ENCODE results near the gene NAT10. TPM values are rescaled to one million over a fixed set of nuclear protein-coding genes. Genes with fewer than 3 reads are reported as not detected.

The NAT10 gene
- total and polyA plus RNA-seq, 8 donors, result 14.5 to 30.2 (median 24.5) TPM

- FAIRE-seq (no peak), DNase-seq (no peak), ATAC-seq (no peak)
- H3K27ac ChIP-seq, result no peak overlapping the region
- H3K4me3 ChIP-seq, result no peak overlapping the region
- no peaks in the 10 kb centered on the region for H3K4me1 ChIP-seq
- 89 to 91% methylated on average over 20 to 22 of the region's 22 CpGs for WGBS, 2 donors
- no peaks in the 10 kb centered on the region for H3K27me3 ChIP-seq
- H3K9me3 ChIP-seq, result no peaks in the 10 kb centered on the region
- H3K36me3 ChIP-seq, result no peaks in the 10 kb centered on the region
- intact Hi-C loops (cut with DNase I), result loop anchor here in 1 of 3 donors (10.0 kb wide), 1 partner anchor 155 kb away; no protein-coding TSS in a partner anchor
- TF ChIP-seq, protein P1, sequence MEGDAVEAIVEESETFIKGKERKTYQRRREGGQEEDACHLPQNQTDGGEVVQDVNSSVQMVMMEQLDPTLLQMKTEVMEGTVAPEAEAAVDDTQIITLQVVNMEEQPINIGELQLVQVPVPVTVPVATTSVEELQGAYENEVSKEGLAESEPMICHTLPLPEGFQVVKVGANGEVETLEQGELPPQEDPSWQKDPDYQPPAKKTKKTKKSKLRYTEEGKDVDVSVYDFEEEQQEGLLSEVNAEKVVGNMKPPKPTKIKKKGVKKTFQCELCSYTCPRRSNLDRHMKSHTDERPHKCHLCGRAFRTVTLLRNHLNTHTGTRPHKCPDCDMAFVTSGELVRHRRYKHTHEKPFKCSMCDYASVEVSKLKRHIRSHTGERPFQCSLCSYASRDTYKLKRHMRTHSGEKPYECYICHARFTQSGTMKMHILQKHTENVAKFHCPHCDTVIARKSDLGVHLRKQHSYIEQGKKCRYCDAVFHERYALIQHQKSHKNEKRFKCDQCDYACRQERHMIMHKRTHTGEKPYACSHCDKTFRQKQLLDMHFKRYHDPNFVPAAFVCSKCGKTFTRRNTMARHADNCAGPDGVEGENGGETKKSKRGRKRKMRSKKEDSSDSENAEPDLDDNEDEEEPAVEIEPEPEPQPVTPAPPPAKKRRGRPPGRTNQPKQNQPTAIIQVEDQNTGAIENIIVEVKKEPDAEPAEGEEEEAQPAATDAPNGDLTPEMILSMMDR (IDR thresholded peaks at IDR 0.05), result no peak
Observed at GRCh38 chr11:34160049-34160721, 54.8 kb downstream of the NAT10 start.

GRCh38 chr11:34160791-34161190 lies 55.4 kb downstream of the NAT10 start:
- peak in 1 of 6 donors; percentile 30 for DNase-seq
- intact Hi-C loops (cut with DNase I), result loop anchor here in 1 of 3 donors (10.0 kb wide), 1 partner anchor 156 kb away; no protein-coding TSS in a partner anchor
- 90 to 93% methylated on average over 18 of the region's 18 CpGs for WGBS, 2 donors

DNA sequence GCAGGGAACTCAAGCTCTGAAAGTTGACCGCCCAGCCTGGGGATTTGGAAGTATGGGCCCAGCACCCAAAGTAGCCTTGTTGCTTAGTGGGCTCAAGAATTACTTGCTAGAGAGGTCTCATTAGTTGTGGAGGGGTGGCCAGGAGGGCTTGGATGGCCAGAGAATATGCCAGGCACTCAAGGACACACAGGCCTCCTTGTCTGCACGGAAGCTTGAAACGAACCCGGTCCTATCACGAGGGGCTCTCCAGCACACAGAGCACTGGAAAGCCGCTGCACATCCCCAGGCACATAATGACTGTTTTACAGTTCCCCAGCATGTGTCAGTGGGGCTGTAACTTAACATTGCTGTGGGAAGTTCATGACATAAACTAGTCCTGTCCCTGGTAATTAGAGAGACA lies 55.9 kb downstream of the NAT10 start:
- no peak for ATAC-seq
- WGBS, 2 donors, result 84 to 88% methylated on average over 6 of the region's 6 CpGs
- Histone ChIP-seq H3K4me1 (no peaks in the 10 kb centered on the region), H3K27me3 (no peaks in the 10 kb centered on the region), H3K4me3 (no peak overlapping the region), H3K36me3 (no peaks in the 10 kb centered on the region), H3K27ac (no peak overlapping the region), H3K9me3 (no peaks in the 10 kb centered on the region)
- peak in 1 of 6 donors; percentile 12 for DNase-seq
- TF ChIP-seq, protein P1 (IDR thresholded peaks at IDR 0.05), result no peak
- intact Hi-C loops (cut with DNase I), result loop anchor here in 1 of 3 donors (10.0 kb wide), 1 partner anchor 157 kb away; no protein-coding TSS in a partner anchor
- no peak for FAIRE-seq

More at GRCh38 chr11:34160791-34161190, 55.4 kb downstream of the NAT10 start:
- Histone ChIP-seq H3K4me1 (no peaks in the 10 kb centered on the region), H3K27ac (no peak overlapping the region), H3K36me3 (no peaks in the 10 kb centered on the region), H3K4me3 (no peak overlapping the region), H3K27me3 (no peaks in the 10 kb centered on the region), H3K9me3 (no peaks in the 10 kb centered on the region)
- FAIRE-seq, result no peak
- TF ChIP-seq, protein P1 (IDR thresholded peaks at IDR 0.05), result no peak
- ATAC-seq, result no peak

DNA sequence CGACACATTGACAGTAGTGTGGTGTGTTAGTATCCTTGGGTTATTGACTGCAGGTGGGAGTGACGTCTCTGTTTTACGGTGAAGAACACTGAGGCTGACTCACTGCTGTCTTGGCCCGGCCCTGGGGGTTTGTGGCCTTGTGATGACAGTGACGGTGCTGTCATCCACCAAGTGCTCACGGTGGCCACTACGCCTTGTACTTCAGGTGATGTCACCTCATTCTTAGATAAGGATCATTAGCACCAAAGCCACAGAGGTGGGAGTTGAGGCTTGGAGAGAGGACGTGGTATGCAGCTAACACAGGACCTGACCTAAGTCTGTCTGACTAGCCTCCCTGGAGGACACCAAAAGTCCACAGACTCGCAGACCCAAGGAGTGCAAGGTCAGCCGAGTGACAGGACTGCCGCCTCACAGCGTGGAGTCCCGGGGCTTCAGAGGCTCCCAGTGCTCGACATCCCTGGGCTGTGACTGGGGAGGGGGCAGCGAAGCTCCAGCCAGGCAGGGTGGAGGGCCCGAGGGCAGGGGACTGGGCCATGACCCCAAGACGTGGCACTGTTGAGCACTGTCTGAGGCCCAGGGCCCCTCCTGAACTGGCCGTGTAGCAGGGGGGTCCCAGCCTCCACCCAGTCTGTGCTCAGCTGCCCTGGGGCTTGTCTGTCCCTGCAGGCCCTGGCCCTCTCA lies 56.5 kb downstream of the NAT10 start:
- Histone ChIP-seq H3K36me3 (no peaks in the 10 kb centered on the region), H3K4me3 (no peak overlapping the region), H3K4me1 (no peaks in the 10 kb centered on the region), H3K27me3 (no peaks in the 10 kb centered on the region), H3K9me3 (no peaks in the 10 kb centered on the region), H3K27ac (no peak overlapping the region)
- TF ChIP-seq, protein P1 (IDR thresholded peaks at IDR 0.05), result no peak
- intact Hi-C loops (cut with DNase I), result loop anchor here in 1 of 3 donors (10.0 kb wide), 1 partner anchor 157 kb away; no protein-coding TSS in a partner anchor
- DNase-seq (peak in 1 of 6 donors; percentile 64), ATAC-seq (no peak), FAIRE-seq (no peak)
- 82 to 91% methylated on average over 17 to 18 of the region's 18 CpGs for WGBS, 2 donors
